Tibial nerve (tissue), 4 donors: ENCODE measurements around the gene NDUFA1. TPM values are rescaled to one million over a fixed set of nuclear protein-coding genes. Genes with fewer than 3 reads are reported as not detected.
"Not testable (repeated sequence)": the region's sequence is repeated elsewhere in the genome, so short reads cannot be mapped to it uniquely, and the experiment has no call there.

ENCODE experiments used
- DNase-seq, 2 donors: peaks; one replicate each; pipeline ENCODE4 v3.0.0-alpha.2; 2019; ENCODE audit warnings: low spot score in 2 of 2
- H3K27ac ChIP-seq, 4 donors: fragments of 200-600 bp; sonication (generic) in 3 of 4; one replicate each; pipeline ENCODE4 v1.5.1; 2017 to 2019; ENCODE audit warnings: mild to moderate bottlenecking in 1 of 4
- H3K27me3 ChIP-seq, 2 donors: fragments of 200-600 bp; sonication (generic) in 1 of 2; one replicate each; pipeline versions ENCODE4 v1.5.1 to v1.6.0; 2017 to 2019
- H3K36me3 ChIP-seq, 3 donors: fragments of 200-600 bp; sonication (generic); one replicate each; pipeline ENCODE4 v1.5.1; 2018 to 2019
- H3K4me1 ChIP-seq, 4 donors: fragments of 200-600 bp; sonication (generic) in 3 of 4; one replicate each; pipeline ENCODE4 v1.5.1; 2017 to 2019
- H3K4me3 ChIP-seq, 4 donors: fragments of 200-600 bp; sonication (generic) in 3 of 4; one replicate each; pipeline ENCODE4 v1.5.1; 2017 to 2019; ENCODE audit warnings: mild to moderate bottlenecking in 1 of 4, moderate library complexity in 1 of 4
- H3K9me3 ChIP-seq, 4 donors: fragments of 200-600 bp; sonication (generic) in 3 of 4; one replicate each; pipeline ENCODE4 v1.5.1; 2017 to 2019
- EP300 ChIP-seq, 2 donors: sonication (generic); formaldehyde crosslinking; IDR thresholded peaks; one replicate each; pipeline ENCODE4 v1.6.1; 2017; ENCODE audit warnings: antibody characterized with exemption in 2 of 2, mild to moderate bottlenecking in 1 of 2
- POLR2A ChIP-seq, 2 donors: fragments of 450-650 bp; IDR thresholded peaks; one replicate each; pipeline ENCODE4 v1.6.1; 2017; ENCODE audit warnings: antibody characterized with exemption in 2 of 2, mild to moderate bottlenecking in 2 of 2, moderate library complexity in 2 of 2
- WGBS, 2 donors: methylation state at CpG; one replicate each; pipeline ENCODE4 v1.1.5; 2018; 5-methylcytosine and 5-hydroxymethylcytosine counted together
- total RNA-seq, 4 donors: library from RNA; depleted of rRNA; stranded (reverse); fragments of >200 nt; gene quantifications; one replicate each; pipeline ENCODE4 v1.1.0, GENCODE V29; 2016
- TF ChIP-seq, protein P1 (sequence below), 5 experiments: fragments of 200-600 bp in 3 of 5; fragments of 450-650 bp in 2 of 5; sonication (generic) in 3 of 5; IDR thresholded peaks; one replicate each; pipeline ENCODE4 v1.5.1; 2016 to 2019; ENCODE audit warnings: antibody characterized with exemption in 5 of 5, mild to moderate bottlenecking in 3 of 5, moderate library complexity in 2 of 5

Gene NDUFA1
- total RNA-seq, 4 donors from 2014 or later = 36.3 to 50.9 (median 42.7) TPM

DNA sequence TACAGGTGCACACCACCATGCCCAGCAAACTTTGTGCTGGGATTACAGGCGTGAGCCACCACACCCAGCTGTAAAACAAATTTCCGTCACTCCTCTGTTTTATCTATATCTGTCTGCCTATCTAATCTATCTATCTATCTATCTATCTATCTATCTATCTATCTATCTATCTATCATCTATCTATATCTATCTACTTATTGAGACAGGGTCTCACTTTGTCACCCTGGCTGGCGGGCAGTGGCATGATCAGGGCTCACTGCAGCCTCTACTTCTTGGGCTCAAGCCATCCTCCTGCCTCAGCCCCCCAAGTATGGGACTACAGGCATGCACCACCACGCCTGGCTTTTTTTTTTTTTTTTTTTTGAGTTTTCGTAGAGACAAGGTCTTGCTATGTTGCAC lies 44.7 kb downstream of the NDUFA1 start:
- Histone ChIP-seq H3K27me3 (no peaks in the 10 kb centered on the region), H3K27ac (no peak overlapping the region), H3K4me3 (no peak overlapping the region), H3K4me1 (no peaks in the 10 kb centered on the region), H3K9me3 (no peaks in the 10 kb centered on the region), H3K36me3 (no peaks in the 10 kb centered on the region)
- no peak for TF ChIP-seq EP300 (IDR thresholded peaks at IDR 0.05)
- no peak for DNase-seq
- WGBS, 2 donors = 82% methylated on average over 5 of the region's 5 CpGs

DNA sequence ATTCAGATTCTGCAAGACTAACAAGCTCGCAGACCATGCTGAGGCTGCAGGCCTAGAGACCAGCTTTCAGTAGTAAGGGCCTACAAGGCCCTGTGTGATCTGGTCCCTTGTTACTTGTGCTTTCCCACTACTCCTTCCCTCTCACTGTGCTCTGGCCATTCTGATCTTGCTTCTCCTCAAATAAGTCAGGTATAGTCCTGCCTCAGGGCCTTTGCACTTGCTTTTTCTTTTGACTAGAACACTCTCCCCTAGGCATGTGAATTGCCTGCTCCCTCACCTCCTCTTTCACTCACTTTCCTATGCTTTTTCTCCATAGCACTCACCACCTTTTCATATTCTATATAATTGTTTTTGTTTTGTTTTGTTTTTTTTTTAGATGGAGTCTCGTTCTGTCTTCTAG lies 46.2 kb downstream of the NDUFA1 start:
- H3K27me3 ChIP-seq = no peaks in the 10 kb centered on the region
- TF ChIP-seq, protein P1, sequence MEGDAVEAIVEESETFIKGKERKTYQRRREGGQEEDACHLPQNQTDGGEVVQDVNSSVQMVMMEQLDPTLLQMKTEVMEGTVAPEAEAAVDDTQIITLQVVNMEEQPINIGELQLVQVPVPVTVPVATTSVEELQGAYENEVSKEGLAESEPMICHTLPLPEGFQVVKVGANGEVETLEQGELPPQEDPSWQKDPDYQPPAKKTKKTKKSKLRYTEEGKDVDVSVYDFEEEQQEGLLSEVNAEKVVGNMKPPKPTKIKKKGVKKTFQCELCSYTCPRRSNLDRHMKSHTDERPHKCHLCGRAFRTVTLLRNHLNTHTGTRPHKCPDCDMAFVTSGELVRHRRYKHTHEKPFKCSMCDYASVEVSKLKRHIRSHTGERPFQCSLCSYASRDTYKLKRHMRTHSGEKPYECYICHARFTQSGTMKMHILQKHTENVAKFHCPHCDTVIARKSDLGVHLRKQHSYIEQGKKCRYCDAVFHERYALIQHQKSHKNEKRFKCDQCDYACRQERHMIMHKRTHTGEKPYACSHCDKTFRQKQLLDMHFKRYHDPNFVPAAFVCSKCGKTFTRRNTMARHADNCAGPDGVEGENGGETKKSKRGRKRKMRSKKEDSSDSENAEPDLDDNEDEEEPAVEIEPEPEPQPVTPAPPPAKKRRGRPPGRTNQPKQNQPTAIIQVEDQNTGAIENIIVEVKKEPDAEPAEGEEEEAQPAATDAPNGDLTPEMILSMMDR (IDR thresholded peaks at IDR 0.05) = no peak
- TF ChIP-seq EP300 (IDR thresholded peaks at IDR 0.05) (no peak), POLR2A (IDR thresholded peaks at IDR 0.05) (no peak)
- peaks cover 0 to 6% (median 0%) of the 10 kb centered on the region in 3 donors for H3K36me3 ChIP-seq
- no peaks in the 10 kb centered on the region for H3K4me1 ChIP-seq
- no peak overlapping the region for H3K27ac ChIP-seq
- 84 to 89% methylated on average over 2 of the region's 2 CpGs for WGBS, 2 donors
- H3K4me3 ChIP-seq = no peak overlapping the region
- H3K9me3 ChIP-seq = no peaks in the 10 kb centered on the region
- DNase-seq = no peak

DNA sequence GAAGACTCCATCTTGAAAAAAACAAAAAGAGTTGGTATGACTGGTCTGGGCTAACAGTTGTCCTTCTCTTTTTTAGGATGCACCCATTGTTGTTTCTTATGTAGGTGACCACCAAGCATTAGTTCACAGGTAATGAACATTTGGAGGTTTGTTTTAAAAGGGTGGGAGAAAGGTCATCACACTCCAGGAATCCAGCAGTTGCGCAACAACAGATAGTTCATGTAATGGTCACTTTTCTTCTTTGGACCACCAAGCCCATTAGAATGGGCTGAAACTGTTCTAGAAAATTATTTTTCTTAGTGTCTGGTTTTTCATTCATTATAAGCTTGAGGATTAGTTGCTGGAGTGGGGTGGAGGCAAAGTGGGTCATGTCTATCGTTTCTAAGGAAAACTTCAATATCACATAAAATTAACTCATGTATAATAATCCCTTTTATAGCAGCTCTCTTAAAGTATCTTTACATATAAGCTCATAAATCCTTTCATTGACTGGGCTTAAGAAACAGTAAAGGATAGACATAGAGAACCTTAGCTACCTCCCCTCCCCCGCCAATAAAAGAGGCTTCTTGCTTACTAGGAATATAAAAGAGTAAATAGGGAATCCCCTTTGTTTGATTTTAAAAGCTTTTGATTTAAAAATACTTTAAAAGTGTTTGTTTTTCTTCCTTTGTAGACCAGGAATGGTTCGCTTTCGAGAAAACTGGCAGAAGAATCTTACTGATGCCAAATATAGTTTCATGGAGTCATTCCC lies 48.4 kb downstream of the NDUFA1 start:
- TF ChIP-seq EP300 (IDR thresholded peaks at IDR 0.05) = no peak
- TF ChIP-seq, protein P1 (IDR thresholded peaks at IDR 0.05) = no peak
- no peak for TF ChIP-seq POLR2A (IDR thresholded peaks at IDR 0.05)
- DNase-seq = no peak
- 83 to 87% methylated on average over 5 of the region's 5 CpGs for WGBS, 2 donors
- Histone ChIP-seq H3K27me3 (no peaks in the 10 kb centered on the region), H3K36me3 (peaks cover 0 to 23% (median 0%) of the 10 kb centered on the region in 3 donors), H3K4me1 (no peaks in the 10 kb centered on the region), H3K4me3 (no peak overlapping the region), H3K27ac (no peak overlapping the region), H3K9me3 (no peaks in the 10 kb centered on the region)

DNA sequence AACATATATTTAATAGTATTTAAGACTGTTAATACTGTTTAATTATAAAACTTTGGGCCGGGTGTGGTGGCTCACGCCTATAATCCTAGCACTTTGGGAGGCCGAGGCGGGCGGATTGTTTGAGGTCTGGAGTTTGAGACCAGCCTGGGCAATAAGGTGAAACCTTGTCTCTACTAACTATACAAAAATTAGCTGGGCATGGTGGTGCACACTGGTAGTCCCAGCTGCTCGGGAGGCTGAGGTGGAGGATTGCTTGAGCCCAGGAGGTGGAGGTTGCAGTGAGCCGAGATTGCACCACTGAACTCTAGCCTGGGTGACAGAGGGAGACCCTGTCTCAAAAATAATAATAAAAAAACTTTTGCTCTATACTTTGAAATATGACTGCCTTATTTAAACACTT lies 50.8 kb downstream of the NDUFA1 start:
- H3K4me1 ChIP-seq, DNase-seq, H3K27me3 ChIP-seq, H3K9me3 ChIP-seq, H3K27ac ChIP-seq, H3K4me3 ChIP-seq: not testable (repeated sequence)
- H3K36me3 ChIP-seq = peaks cover 0 to 39% (median 0%) of the 10 kb centered on the region in 3 donors
- 93 to 100% methylated on average over 6 to 7 of the region's 7 CpGs for WGBS, 2 donors

Other genes with a start within 250 kb of the NDUFA1 start
- gene SEPTIN6, start 178.7 kb upstream of the NDUFA1 start, total RNA-seq = 10 to 100 TPM; 18.8 to 35.8 (median 29.7) TPM
- 1 to 10 TPM in 1 of 4 donors, not detected in 3; 1.1 TPM for gene SOWAHD, start 113.2 kb upstream of the NDUFA1 start, total RNA-seq
- gene RPL39, start 80.2 kb upstream of the NDUFA1 start, total RNA-seq = 1,000 to 10,000 TPM; 2,139 to 3,555 (median 3,085) TPM
- gene UPF3B, start 18.9 kb upstream of the NDUFA1 start, total RNA-seq = 1 to 10 TPM; 6.3 to 7.0 (median 6.6) TPM
- 10 to 100 TPM in 2 of 4 donors, 1 to 10 TPM in 2; 7.7 to 14.3 (median 10.9) TPM for gene RNF113A, start 99 bp upstream of the NDUFA1 start, total RNA-seq
- not detected for gene AKAP14, start 24.1 kb downstream of the NDUFA1 start, total RNA-seq
- gene NKAP, start 71.9 kb downstream of the NDUFA1 start, total RNA-seq = 10 to 100 TPM in 2 of 4 donors, 1 to 10 TPM in 2; 5.2 to 11.4 (median 9.7) TPM
- not detected for gene RHOXF2B, start 205.9 kb downstream of the NDUFA1 start, total RNA-seq
- not detected for gene RHOXF1, start 244.1 kb downstream of the NDUFA1 start, total RNA-seq